ENCODE data around the gene SCARB2.

DNA sequence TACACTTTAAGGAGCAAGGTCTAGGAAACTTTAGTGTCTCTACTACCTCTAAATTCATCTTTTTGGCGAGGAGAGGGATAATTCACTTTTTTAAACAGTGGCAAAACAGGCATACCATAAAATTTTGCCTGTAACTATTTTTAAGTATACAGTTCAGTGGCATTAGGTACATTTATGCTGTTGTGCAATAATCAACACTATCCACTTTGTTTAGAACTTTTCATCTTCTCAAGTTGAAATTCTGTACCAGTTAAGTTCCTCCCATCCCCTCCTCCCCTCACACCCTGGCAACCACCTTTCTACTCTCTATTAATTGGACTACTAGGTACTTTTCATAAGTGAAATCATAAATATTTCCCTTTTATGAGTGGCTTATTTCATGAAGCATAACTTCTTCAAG, 96.8 kb downstream of the SCARB2 start:
- TF ChIP-seq, protein P1, sequence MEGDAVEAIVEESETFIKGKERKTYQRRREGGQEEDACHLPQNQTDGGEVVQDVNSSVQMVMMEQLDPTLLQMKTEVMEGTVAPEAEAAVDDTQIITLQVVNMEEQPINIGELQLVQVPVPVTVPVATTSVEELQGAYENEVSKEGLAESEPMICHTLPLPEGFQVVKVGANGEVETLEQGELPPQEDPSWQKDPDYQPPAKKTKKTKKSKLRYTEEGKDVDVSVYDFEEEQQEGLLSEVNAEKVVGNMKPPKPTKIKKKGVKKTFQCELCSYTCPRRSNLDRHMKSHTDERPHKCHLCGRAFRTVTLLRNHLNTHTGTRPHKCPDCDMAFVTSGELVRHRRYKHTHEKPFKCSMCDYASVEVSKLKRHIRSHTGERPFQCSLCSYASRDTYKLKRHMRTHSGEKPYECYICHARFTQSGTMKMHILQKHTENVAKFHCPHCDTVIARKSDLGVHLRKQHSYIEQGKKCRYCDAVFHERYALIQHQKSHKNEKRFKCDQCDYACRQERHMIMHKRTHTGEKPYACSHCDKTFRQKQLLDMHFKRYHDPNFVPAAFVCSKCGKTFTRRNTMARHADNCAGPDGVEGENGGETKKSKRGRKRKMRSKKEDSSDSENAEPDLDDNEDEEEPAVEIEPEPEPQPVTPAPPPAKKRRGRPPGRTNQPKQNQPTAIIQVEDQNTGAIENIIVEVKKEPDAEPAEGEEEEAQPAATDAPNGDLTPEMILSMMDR (IDR thresholded peaks at IDR 0.05), result no peak
- no peak for TF ChIP-seq POLR2A (IDR thresholded peaks at IDR 0.05)
